Tibial nerve (tissue), 3 donors: ENCODE results near the gene GTF2B.
"Not testable (repeated sequence)": the region's sequence is repeated elsewhere in the genome, so short reads cannot be mapped to it uniquely, and the experiment has no call there.

Source experiments
- CTCF ChIP-seq, 5 experiments: fragments of 200-600 bp in 3 of 5; fragments of 450-650 bp in 2 of 5; sonication (generic) in 3 of 5; IDR thresholded peaks; one replicate each; pipeline ENCODE4 v1.5.1; 2016 to 2019; ENCODE audit warnings: antibody characterized with exemption in 5 of 5, mild to moderate bottlenecking in 3 of 5, moderate library complexity in 2 of 5
- POLR2A ChIP-seq, 2 donors: fragments of 450-650 bp; IDR thresholded peaks; one replicate each; pipeline ENCODE4 v1.6.1; 2017; ENCODE audit warnings: antibody characterized with exemption in 2 of 2, mild to moderate bottlenecking in 2 of 2, moderate library complexity in 2 of 2

- not testable (repeated sequence) for TF ChIP-seq CTCF, POLR2A (IDR thresholded peaks at IDR 0.05)
These were observed 38.8 kb upstream of the GTF2B start for GRCh38 chr1:88930176-88930575.
